ENCODE data around the gene B3GALNT2.
"Not testable (repeated sequence)": the region's sequence is repeated elsewhere in the genome, so short reads cannot be mapped to it uniquely, and the experiment has no call there.

DNA sequence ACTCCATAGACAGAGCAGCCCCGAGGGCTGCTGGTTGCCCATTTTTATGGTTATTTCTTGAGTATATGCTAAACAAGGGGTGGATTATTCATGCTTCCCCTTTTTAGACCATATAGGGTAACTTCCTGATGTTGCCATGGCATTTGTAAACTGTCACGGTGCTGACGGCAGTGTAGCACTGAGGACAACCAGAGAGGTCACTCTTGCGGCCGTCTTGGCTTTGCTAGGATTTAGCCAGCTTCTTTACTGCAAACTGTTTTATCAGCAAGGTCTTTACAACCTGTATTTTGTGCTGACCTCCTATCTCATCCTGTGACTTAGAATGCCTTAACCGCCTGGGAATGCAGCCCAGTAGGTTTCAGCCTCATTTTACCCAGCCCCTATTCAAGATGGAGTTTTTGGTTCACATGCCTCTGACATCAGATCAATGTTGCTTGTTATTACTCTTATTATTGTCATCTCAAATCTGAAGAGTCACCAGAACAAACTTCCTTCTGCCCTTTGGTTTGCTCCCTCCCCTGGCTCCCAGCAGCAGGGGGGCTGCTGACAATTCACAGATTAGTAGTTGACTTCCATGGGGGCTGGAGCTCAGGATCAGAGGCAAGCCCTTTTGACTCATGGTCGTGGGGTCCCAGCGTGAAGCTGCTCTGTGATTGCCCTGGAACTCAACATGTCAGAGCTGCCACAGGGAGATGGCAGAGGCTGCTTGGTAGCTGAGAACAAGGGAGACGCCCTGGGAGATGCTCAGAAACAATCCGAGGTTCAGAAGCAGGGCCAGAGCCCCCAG, 42.3 kb upstream of the B3GALNT2 start:
- TF ChIP-seq, protein P1, sequence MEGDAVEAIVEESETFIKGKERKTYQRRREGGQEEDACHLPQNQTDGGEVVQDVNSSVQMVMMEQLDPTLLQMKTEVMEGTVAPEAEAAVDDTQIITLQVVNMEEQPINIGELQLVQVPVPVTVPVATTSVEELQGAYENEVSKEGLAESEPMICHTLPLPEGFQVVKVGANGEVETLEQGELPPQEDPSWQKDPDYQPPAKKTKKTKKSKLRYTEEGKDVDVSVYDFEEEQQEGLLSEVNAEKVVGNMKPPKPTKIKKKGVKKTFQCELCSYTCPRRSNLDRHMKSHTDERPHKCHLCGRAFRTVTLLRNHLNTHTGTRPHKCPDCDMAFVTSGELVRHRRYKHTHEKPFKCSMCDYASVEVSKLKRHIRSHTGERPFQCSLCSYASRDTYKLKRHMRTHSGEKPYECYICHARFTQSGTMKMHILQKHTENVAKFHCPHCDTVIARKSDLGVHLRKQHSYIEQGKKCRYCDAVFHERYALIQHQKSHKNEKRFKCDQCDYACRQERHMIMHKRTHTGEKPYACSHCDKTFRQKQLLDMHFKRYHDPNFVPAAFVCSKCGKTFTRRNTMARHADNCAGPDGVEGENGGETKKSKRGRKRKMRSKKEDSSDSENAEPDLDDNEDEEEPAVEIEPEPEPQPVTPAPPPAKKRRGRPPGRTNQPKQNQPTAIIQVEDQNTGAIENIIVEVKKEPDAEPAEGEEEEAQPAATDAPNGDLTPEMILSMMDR (conservative IDR thresholded peaks at IDR 0.05), result not testable (repeated sequence)
- not testable (repeated sequence) for TF ChIP-seq ZFX (IDR thresholded peaks at IDR 0.05)

Data from C4-2B (cell line).